PC-9 (cell line): ENCODE results near the gene OR4K13. TPM values are rescaled to one million over a fixed set of nuclear protein-coding genes. Genes with fewer than 3 reads are reported as not detected.

Experiments
- BruUV-seq: library from RNA; stranded (reverse); fragments of 400-500 nt; replicated peaks from 2 replicates; lab custom pipeline; 2021; lab: Mats Ljungman, UMichigan
- CTCF ChIA-PET: fragments of 300-600 bp; sonication (Branson Sonifier 250); formaldehyde crosslinking; loops from one replicate; lab custom pipeline; 2022; ENCODE audit warnings: antibody characterized with exemption; lab: Charles Lee
- POLR2A ChIA-PET: fragments of 300-600 bp; sonication (Branson Sonifier 250); formaldehyde crosslinking; loops from one replicate; lab custom pipeline; 2022; ENCODE audit warnings: antibody characterized with exemption; ENCODE audit not compliant: unreplicated experiment; lab: Charles Lee
- DNase-seq, 2 experiments: peaks; one replicate each; pipeline versions ENCODE4 v3.0.0 to v3.0.0-alpha.2; 2015 to 2022; ENCODE audit warnings: mixed read lengths in 1 of 2
- H2AFZ ChIP-seq: fragments of 200-600 bp; sonication (generic); 2 replicates; pipeline ENCODE4 v1.8.1; 2017; ENCODE audit warnings: antibody characterized with exemption
- H3F3A ChIP-seq: fragments of 200-600 bp; sonication (generic); 2 replicates; pipeline ENCODE4 v1.8.1; 2017; ENCODE audit warnings: antibody characterized with exemption, mild to moderate bottlenecking, low read depth; ENCODE audit not compliant: insufficient read depth
- H3K27ac ChIP-seq: fragments of 200-600 bp; sonication (generic); 2 replicates; pipeline ENCODE4 v1.6.1; 2016; ENCODE audit warnings: mixed run types
- H3K27me3 ChIP-seq: fragments of 200-600 bp; sonication (generic); 2 replicates; pipeline ENCODE4 v1.6.1; 2016; ENCODE audit warnings: low read depth, mixed run types; ENCODE audit not compliant: insufficient read depth
- H3K36me3 ChIP-seq: fragments of 200-600 bp; sonication (generic); 2 replicates; pipeline ENCODE4 v1.6.1; 2016; ENCODE audit warnings: low read depth, mixed run types
- H3K4me1 ChIP-seq: fragments of 200-600 bp; sonication (generic); replicated peaks from 2 replicates; pipeline ENCODE4 v1.6.1; 2016; ENCODE audit warnings: mixed run types; ENCODE audit not compliant: insufficient read depth
- H3K4me2 ChIP-seq: fragments of 200-600 bp; sonication (generic); 2 replicates; pipeline ENCODE4 v1.6.1; 2017; ENCODE audit warnings: mixed run types
- H3K4me3 ChIP-seq: fragments of 200-600 bp; sonication (generic); 2 replicates; pipeline ENCODE4 v1.6.1; 2016; ENCODE audit warnings: mixed run types
- H3K79me2 ChIP-seq: fragments of 200-600 bp; sonication (generic); 2 replicates; pipeline ENCODE4 v1.6.1; 2017; ENCODE audit warnings: low read depth, mixed run types
- H3K9me2 ChIP-seq: fragments of 200-600 bp; sonication (generic); 2 replicates; pipeline ENCODE4 v1.8.1; 2017; ENCODE audit warnings: mild to moderate bottlenecking; ENCODE audit not compliant: insufficient read depth
- H3K9me3 ChIP-seq: fragments of 200-600 bp; sonication (generic); 2 replicates; pipeline ENCODE4 v1.8.1; 2016; ENCODE audit warnings: low read depth; ENCODE audit not compliant: insufficient read depth
- H4K20me1 ChIP-seq: fragments of 200-600 bp; sonication (generic); 2 replicates; pipeline ENCODE4 v1.8.1; 2017; ENCODE audit not compliant: insufficient read depth
- CTCF ChIP-seq: fragments of 200-600 bp; sonication (generic); conservative IDR thresholded peaks from 2 replicates; pipeline ENCODE4 v1.6.1; 2017; ENCODE audit warnings: mixed run types, antibody characterized with exemption, mild to moderate bottlenecking, moderate library complexity
- EZH2 ChIP-seq: fragments of 200-600 bp; sonication (generic); IDR thresholded peaks from 2 replicates; pipeline ENCODE4 v1.8.0; 2017; ENCODE audit warnings: antibody characterized with exemption, low read depth
- intact Hi-C: fragments of 100-400 bp; cut with micrococcal nuclease; formaldehyde crosslinking; loops from one replicate; pipeline ENCODE4 v1.10.0; 2022; ENCODE audit not compliant: unreplicated experiment
- total RNA-seq: library from RNA; stranded (reverse); gene quantifications from 2 replicates; pipeline ENCODE4 v1.2.3, GENCODE V29; 2021

Gene OR4K13
- total RNA-seq, 1 experiment from 2014 or later, result not detected

GRCh38 chr14:20001863-20002262 is 34.0 kb downstream of the OR4K13 start, which contains the start of gene OR4Q2:
TSS of gene OR4Q2 (plus strand) at chr14:20002163.
- ChIA-PET CTCF (no interaction called here), POLR2A (no interaction called here)
- H3K9me2 ChIP-seq, result no peaks in the 10 kb centered on the region
- H3K79me2 ChIP-seq, result no peaks in the 10 kb centered on the region
- no peaks in the 10 kb centered on the region for H3K27me3 ChIP-seq
- TF ChIP-seq EZH2 (no peak), CTCF (no peak)
- no peaks in the 10 kb centered on the region for H3K4me1 ChIP-seq
- H3K4me2 ChIP-seq, result no peak within 1 kb of the TSS
- intact Hi-C loops, result no loop called here
- H2AFZ ChIP-seq, result no peak within 1 kb of the TSS
- no peak for DNase-seq
- H4K20me1 ChIP-seq, result no peaks in the 10 kb centered on the region
- H3K9me3 ChIP-seq, result no peaks in the 10 kb centered on the region
- H3K27ac ChIP-seq, result no peak within 1 kb of the TSS
- BruUV-seq, result no TSS peak
- no peak within 1 kb of the TSS for H3K4me3 ChIP-seq
- no peaks in the 10 kb centered on the region for H3K36me3 ChIP-seq
- H3F3A ChIP-seq, result no peaks in the 10 kb centered on the region

- Histone ChIP-seq H3K9me2 (no peaks in the 10 kb centered on the region), H3K4me1 (no peaks in the 10 kb centered on the region), H4K20me1 (no peaks in the 10 kb centered on the region; the same call in 1 of the 2 replicates), H3K27me3 (no peaks in the 10 kb centered on the region), H3K36me3 (no peaks in the 10 kb centered on the region), H3K79me2 (no peaks in the 10 kb centered on the region), H3K4me2 (no peak overlapping the region), H3K4me3 (no peak overlapping the region), H3K9me3 (no peaks in the 10 kb centered on the region), H3K27ac (no peak overlapping the region), H2AFZ (no peak overlapping the region), H3F3A (no peaks in the 10 kb centered on the region)
- no peak for DNase-seq
- ChIA-PET POLR2A (no interaction called here), CTCF (no interaction called here)
- intact Hi-C loops, result no loop called here
- no TSS peak for BruUV-seq
- TF ChIP-seq EZH2 (no peak), CTCF (no peak)
Measured at GRCh38 chr14:19993438-19993837, 42.4 kb downstream of the OR4K13 start.

Other genes starting within 250 kb of the OR4K13 start
- not detected in 2 replicates for gene OR4N2, start 232.3 kb downstream of the OR4K13 start, total RNA-seq
- not detected in 2 replicates for gene OR4K2, start 160.9 kb downstream of the OR4K13 start, total RNA-seq
- not detected in 2 replicates for gene OR4K5, start 115.4 kb downstream of the OR4K13 start, total RNA-seq
- gene OR4K1, start 105.1 kb downstream of the OR4K13 start, total RNA-seq, result not detected in 2 replicates
- gene OR4K15, start 60.4 kb downstream of the OR4K13 start, total RNA-seq, result not detected in 2 replicates
- not detected in 2 replicates for gene OR4Q2, start 33.9 kb downstream of the OR4K13 start, total RNA-seq
- gene OR4K14, start 16.7 kb downstream of the OR4K13 start, total RNA-seq, result not detected in 2 replicates
- not detected in 2 replicates for gene OR4L1, start 24.0 kb upstream of the OR4K13 start, total RNA-seq
- not detected in 2 replicates for gene OR4K17, start 74.7 kb upstream of the OR4K13 start, total RNA-seq
- gene OR4N5, start 102.8 kb upstream of the OR4K13 start, total RNA-seq, result not detected in 2 replicates
- gene OR11G2, start 154.9 kb upstream of the OR4K13 start, total RNA-seq, result not detected in 2 replicates
- gene OR11H6, start 187.7 kb upstream of the OR4K13 start, total RNA-seq, result not detected in 2 replicates
- not detected in 2 replicates for gene OR11H7, start 192.9 kb upstream of the OR4K13 start, total RNA-seq
- gene OR11H4, start 203.2 kb upstream of the OR4K13 start, total RNA-seq, result not detected in 2 replicates